Gastrocnemius medialis (tissue), 4 donors: ENCODE measurements around the gene ST6GALNAC1.

Experiments
- POLR2A ChIP-seq, 2 donors: fragments of 450-650 bp; IDR thresholded peaks; one replicate each; pipeline ENCODE4 v1.6.1; 2017; ENCODE audit warnings: antibody characterized with exemption in 2 of 2, mild to moderate bottlenecking in 2 of 2, moderate library complexity in 2 of 2
- TF ChIP-seq, protein P1 (sequence below), 5 experiments: fragments of 450-650 bp in 3 of 5; fragments of 200-600 bp in 2 of 5; sonication (generic) in 2 of 5; IDR thresholded peaks in 4 of 5; conservative IDR thresholded peaks in 1 of 5; 1 replicate in 4 of 5; 2 replicates in 1 of 5; pipeline ENCODE4 v1.5.1; 2016 to 2019; ENCODE audit warnings: antibody characterized with exemption in 5 of 5, mild to moderate bottlenecking in 3 of 5, moderate library complexity in 3 of 5

DNA sequence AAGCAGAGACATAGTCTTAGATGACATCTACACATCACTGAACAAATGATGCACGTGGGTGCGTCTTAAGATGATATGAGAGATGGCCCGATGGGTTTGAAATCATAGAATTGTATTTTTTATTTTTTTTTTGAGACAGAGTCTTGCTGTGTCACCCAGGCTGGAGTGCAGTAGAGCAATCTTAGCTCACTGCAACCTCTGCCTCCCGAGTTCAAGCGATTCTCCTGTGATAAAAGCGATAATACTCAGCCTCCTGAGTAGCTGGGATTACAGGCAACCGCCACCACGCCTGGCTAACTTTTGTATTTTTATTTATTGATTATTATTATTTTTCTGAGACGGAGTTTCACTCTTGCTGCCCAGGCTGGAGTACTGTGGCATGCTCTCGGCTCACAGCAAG lies 5.3 kb downstream of the ST6GALNAC1 start:
- TF ChIP-seq, protein P1, sequence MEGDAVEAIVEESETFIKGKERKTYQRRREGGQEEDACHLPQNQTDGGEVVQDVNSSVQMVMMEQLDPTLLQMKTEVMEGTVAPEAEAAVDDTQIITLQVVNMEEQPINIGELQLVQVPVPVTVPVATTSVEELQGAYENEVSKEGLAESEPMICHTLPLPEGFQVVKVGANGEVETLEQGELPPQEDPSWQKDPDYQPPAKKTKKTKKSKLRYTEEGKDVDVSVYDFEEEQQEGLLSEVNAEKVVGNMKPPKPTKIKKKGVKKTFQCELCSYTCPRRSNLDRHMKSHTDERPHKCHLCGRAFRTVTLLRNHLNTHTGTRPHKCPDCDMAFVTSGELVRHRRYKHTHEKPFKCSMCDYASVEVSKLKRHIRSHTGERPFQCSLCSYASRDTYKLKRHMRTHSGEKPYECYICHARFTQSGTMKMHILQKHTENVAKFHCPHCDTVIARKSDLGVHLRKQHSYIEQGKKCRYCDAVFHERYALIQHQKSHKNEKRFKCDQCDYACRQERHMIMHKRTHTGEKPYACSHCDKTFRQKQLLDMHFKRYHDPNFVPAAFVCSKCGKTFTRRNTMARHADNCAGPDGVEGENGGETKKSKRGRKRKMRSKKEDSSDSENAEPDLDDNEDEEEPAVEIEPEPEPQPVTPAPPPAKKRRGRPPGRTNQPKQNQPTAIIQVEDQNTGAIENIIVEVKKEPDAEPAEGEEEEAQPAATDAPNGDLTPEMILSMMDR (IDR thresholded peaks at IDR 0.05 in 4 of 5, conservative IDR thresholded peaks at IDR 0.05 in 1 of 5), result no peak
- no peak for TF ChIP-seq POLR2A (IDR thresholded peaks at IDR 0.05)
